Stimulated activated CD4-positive, alpha-beta T cell treated with anti-CD3 and anti-CD28 coated beads, TNF-alpha, amount 100 ng/mL, for 48 hours (primary cell): Measurements from ENCODE around the gene GJD2.

Experiments used
- DNase-seq, 3 donors: peaks; one replicate each; pipeline ENCODE4 v3.0.0-alpha.2; 2020; ENCODE audit warnings: low read depth in 3 of 3

The GJD2 gene

DNA sequence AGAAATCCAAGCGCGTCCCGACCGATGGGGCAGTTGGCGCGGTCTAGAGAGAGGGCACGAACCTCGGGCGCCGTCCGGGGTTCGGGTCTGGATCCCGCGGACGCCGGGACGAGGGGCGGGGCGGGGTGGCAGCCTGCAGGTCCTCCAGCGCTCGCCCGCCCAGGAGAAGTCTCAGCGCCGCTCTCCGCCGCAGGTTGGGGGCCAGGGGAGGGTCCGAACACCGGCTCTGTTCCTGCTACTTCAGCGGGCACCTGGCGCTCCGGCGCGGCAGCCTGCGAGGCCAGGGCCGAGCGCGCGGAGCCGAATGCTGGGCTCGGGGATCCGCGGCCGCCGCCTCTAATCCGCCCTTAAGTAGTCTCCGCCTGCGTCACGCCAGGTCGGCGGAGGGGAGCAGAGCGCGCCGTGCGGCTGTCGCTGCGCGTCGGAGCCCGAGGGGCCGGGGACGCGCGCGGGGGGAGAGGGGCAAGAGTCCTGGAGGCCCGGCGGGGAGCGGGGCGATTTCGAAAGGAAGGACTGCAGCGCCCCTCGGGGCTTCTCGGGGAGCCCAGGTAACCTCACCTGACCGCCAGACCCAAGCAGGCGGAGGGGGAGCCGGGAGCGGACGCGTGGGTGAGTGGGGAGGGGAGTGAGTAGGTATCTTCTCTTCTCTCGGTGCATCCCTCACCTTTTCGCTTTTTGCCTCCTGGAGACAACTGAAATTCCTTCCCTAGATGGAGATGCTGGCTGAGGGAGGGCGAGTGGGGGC lies at the start of gene GJD2:
Gene GJD2, minus strand, starts transcription at position 325 of the 745 bp plus-strand sequence. CDS start 510 bp downstream, outside the sequence.
- DNase-seq = no peak

DNA sequence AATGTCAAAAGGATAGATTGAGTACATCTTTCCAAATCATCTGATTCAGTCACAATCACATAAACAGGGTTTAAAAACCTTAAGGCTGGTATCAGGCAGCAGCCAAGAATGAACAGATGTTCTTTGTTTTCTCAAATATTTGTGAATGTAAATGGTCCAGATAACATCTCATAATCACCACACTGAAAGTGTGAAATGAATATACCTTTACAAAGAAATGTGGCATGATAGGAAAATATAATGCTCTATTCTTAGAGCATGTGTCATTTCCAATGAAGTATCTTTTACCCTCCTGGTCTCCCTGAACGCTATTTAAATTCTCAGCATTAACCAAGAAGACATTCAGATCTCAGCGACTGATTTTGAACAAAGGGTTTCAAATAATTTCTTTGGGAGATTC lies 49.3 kb upstream of the GJD2 start:
- no peak for DNase-seq

- no peak for DNase-seq
Observed at GRCh38 chr15:34802803-34803750, 48.3 kb upstream of the GJD2 start.

DNA sequence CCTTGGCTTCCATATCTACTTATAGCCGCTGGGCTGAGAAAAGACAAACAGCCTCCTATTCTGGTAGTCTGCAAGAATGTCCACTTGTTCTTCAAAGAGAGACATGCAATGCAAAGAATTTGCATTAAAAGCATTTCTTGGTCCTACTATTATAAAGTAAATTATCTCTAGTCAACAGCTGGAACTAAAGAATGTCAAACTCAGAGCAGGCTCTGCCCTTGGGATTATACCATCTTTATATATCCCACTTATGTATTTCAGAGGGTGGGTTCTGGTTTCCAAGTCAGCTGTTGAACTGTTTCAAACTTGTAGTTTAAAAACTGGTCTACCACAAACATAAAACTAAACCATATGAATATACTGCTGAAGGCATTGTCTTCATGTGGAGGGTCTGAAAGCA lies 47.6 kb upstream of the GJD2 start:
- no peak for DNase-seq

GRCh38 chr15:34799149-34800101 lies 44.6 kb upstream of the GJD2 start:
- no peak for DNase-seq

DNA sequence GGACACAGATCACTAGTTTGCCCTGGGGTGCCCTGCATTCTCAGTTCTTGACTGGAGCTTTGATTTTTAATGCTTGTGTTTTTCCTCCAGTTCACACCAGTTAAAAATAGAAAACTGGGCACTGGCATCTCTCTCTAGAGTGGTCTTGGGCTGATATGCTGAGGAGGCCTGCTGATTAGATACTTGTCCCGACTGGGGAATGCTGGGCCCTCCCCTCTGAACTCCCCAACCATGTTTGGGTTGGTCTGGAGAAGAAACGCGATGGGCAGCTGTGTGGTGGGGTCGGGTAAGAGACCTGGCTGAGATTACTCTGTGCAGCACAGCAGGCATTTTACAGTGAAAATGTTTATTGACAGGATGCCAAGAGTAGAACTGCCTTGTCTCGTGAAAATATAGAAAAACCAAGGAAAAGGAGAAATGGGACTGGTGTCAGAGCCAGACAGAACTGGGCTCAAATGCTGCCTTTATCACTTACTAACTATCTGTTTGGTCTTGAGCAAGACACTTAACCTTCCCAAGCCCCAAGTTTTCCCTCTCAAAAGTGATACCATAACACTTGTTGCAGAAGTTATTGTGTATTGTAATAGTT lies 42.1 kb upstream of the GJD2 start:
- DNase-seq = no peak

GRCh38 chr15:34795267-34796081 lies 40.7 kb upstream of the GJD2 start, which contains the start of gene ACTC1:
Gene ACTC1, minus strand, starts transcription at chr15:34795549. Its CDS starts 741 bp downstream, at chr15:34794808.
- no peak for DNase-seq

GRCh38 chr15:34794590-34795206 lies 39.9 kb upstream of the GJD2 start:
- DNase-seq = no peak

GRCh38 chr15:34793901-34794300 lies 39.1 kb upstream of the GJD2 start:
- DNase-seq = no peak

- DNase-seq = no peak
Observed at GRCh38 chr15:34793071-34793470, 38.3 kb upstream of the GJD2 start.

DNA sequence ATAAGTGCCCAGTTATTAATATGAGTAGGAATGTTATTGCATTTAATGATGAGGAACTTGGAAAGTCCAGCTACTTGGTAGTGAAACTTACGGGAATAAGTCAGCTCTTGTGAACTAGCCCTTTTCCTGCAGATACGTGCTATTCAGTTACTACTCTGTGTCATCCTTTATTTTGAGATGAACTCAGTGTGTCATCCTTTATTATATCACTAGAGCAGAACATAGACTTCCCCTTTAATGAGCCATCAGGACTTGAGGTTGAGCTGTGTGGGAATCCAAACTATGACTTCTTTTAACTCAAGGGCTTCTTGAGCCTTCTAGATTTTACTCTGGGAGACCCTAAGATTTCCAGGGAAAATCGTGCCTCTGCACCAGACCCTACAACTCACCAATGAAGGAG lies 36.9 kb upstream of the GJD2 start:
- no peak for DNase-seq

- no peak for DNase-seq
Observed at GRCh38 chr15:34790121-34790520, 35.3 kb upstream of the GJD2 start.

GRCh38 chr15:34789326-34789725 lies 34.5 kb upstream of the GJD2 start:
- DNase-seq = no peak

DNA sequence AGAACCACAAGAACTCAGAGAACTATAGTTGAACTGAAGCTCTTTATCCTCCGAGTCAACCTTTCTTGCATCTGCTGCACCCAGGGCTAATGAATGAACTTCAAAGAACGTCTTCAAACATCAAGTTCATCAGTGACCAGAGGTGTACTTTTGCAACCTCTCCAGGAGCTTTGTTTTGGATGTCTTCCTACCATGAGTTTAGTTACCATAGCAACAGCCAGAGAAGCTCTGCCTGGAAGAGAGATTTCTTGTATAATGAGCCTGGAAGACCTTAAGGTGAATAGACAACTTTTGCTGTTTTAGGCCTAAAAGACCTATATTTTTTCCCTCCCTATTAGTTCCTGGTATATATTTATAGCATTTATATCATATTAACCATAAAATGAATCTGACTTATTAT lies 31.4 kb upstream of the GJD2 start:
- no peak for DNase-seq

DNA sequence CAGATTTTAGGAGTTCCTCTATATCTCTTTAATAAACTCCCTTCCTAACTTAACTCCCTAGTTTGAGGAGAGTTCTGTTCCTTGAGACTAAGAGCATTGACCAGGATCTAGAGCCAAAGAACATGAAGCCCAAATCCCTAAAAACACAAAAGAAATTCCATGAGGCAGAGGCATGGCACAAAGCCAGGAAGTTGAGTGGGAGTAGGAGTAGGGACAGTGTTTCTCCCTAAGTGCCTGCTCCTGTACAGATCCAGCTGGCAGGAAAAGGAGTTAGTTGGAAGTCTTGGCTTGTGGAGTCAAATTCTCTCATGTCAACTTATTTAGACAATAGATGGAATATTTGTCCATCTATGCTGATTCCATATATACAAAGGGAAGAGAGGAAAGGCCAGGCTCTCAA lies 29.2 kb upstream of the GJD2 start:
- no peak for DNase-seq

DNA sequence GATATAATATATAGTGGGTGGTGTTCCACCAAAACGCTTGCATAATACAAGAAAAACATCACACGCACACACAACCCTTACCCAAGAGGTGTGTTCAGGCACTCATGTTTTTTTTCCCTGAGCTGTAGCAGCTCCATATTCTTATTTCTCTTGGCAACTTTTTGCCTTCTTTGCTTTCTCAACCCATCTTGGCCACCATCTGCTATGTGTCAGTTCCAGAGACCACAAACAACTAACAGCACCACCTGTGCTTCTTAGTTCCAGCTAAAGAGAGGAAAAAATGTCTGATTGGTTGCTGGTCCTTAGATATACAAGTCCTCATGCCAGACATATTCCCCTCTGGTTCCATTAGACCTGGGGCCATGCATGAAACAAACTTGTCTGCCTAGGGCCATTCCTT lies 28.6 kb upstream of the GJD2 start:
- DNase-seq = no peak

GRCh38 chr15:34782901-34783300 lies 28.1 kb upstream of the GJD2 start:
- DNase-seq = no peak

- no peak for DNase-seq
Observed at GRCh38 chr15:34780725-34781124, 25.9 kb upstream of the GJD2 start.

GRCh38 chr15:34776606-34777105 lies 21.9 kb upstream of the GJD2 start:
- no peak for DNase-seq

DNA sequence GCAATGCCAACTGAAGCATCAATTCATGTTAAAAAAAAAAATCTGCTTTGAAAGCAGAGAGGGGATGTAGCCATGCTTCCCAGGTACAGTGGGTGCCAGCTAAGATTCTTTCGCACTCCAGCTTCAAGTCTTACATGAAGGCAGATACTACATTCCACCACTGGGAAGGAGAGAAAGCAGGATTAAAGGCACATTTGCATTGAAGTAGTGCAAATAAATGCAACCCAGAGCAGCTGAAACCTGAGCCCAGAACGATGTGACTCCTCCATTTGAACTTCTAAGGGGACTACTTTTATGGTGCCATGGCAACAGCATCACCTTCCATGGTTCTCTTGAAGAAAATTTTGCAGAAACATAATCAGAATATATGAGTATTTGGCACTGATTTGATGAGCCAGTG lies 19.1 kb upstream of the GJD2 start:
- no peak for DNase-seq
